DMS114 treated with DMSO at 0.1 percent for 48 hours (cell line): ENCODE measurements around the gene FRRS1L.

Source experiments
- DNase-seq: peaks from one replicate; lab custom pipeline; 2025; ENCODE audit not compliant: unreplicated experiment; lab: John Stamatoyannopoulos, UW

Gene FRRS1L, protein sequence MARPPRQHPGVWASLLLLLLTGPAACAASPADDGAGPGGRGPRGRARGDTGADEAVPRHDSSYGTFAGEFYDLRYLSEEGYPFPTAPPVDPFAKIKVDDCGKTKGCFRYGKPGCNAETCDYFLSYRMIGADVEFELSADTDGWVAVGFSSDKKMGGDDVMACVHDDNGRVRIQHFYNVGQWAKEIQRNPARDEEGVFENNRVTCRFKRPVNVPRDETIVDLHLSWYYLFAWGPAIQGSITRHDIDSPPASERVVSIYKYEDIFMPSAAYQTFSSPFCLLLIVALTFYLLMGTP

DNA sequence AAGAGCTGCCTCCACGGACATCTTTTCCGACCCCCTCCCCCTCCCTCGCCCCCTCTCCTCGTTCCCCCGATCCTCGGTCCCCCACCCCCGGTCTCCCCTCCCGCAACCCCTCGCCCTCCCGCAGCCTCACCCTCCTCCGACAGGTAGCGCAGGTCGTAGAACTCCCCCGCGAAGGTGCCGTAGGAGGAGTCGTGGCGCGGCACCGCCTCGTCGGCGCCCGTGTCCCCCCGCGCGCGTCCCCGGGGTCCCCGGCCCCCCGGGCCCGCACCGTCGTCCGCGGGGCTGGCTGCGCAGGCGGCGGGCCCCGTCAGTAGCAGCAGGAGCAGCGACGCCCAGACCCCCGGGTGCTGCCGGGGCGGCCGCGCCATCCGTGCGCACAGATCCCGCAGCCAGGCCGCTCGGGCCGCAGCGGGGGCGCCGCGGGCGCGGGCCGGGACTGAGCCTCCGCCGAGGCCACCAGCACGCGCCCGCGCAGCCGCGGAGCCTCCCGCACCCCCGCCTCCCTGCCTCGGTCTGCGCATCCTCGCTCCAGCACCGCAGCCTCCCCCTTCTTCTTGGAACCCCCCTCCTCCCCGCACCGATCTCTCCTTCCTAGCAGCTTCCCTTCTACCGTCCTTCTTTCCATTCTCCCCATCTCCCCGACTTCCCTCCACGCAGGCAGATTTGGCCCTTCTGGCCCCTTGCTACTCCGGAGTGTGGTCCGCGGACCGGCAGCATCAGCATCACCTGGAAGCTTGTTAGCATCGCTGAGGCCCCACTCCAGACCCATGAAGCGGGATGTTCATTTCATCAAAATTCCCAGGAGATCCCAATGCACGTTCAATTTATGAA lies at the start of gene FRRS1L:
Gene FRRS1L, minus strand, starts transcription at position 479 of the 831 bp plus-strand sequence. Its CDS starts 111 bp downstream, at position 368.
- DNase-seq: no peak

DNA sequence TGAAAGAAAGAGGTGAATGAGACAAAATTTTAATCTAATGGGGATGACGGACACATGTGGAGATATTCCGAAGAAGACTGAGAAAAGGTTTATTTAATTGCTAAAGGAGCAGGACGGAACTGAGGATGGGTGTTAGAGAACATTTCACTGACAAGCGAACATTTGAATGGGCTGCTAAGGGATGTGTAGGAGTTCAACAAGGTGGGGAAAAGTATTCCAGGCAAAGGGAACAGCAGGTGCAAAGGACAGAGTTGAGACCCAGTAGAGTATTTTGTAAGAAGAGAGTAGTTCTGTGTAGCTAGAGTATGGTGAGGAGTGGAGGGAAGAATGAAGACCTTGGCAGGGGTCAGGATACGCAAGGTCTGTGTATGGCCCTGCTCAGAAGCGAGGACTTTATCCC lies 47.4 kb upstream of the FRRS1L start:
- no peak for DNase-seq

DNA sequence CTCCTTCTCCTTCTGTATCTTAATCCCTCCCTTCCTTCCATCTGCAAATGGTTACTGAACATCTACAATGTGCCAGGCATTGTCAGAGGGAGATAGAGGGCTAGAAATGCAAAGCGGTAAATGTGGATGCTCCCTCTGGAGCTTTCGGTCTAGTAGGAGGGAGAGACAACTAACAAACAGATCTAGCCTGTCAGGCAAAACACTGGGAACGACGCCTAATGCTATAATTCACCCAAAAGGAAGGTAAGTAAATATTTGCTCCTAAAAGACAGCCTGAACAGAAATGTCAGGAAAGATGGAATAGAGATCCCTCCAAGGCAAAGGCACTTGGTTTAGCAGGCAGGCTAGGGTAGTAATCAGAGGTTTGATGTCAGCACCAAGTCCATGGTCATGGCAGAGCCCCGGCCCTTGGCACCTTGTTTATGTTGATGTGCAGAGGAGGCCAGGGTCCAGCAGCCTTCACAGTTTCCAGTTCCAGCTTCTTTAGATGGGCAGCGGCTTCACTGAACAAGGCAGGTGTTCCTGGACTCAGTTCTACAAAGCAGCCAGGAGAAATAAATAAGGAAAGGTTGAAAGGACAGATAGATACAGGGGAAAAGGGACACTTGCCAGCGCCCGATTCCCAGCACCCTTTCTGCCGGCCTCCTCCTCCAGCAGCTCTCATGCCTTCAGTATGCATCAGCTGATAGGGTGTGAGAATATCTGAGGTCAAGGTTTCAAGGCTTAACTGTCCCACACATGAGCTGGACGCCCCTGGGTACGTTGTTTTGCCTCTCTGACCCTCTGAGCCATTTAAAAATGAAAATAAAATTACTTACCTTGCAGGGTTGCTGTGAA lies 46.5 kb upstream of the FRRS1L start:
- DNase-seq: no peak

DNA sequence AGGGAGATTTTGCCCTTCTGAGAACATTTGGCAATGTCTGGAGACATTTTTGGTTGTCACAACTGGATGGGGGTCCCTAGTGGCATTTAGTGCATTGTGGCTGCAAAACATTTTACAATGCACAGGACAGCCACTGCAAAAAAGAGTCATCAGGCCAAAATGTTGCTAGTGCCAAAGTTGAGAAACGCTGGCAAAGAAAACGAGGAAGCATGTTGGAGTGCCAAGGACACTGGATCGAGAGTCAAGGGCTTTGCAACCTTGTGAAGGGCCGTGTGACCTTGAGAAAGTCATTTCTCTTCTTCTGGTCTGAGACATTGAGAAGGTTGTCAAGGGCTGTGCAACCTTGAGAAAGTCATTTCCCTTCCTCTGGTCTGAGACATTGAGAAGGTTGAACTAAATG lies 45.7 kb upstream of the FRRS1L start:
- DNase-seq: no peak

DNA sequence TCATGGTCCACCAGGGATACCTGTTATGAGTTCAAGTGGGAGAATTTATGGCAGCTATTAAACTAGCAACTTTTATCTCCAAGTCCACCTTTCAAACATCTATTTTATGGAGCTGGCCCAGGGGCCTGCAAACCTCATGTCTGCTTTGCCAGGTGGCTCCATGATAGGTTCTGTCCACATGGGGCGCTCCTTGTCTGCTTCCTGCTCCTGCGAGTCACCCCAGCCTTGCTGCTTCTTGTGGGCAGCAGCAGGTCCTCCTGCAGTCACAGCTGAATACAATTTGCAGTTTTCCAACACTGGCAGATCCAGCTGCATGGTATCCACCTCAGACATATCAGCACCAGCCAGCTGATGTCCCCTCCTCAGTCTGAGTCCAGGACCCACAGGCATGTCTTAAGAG lies 39.6 kb upstream of the FRRS1L start:
- DNase-seq: no peak

DNA sequence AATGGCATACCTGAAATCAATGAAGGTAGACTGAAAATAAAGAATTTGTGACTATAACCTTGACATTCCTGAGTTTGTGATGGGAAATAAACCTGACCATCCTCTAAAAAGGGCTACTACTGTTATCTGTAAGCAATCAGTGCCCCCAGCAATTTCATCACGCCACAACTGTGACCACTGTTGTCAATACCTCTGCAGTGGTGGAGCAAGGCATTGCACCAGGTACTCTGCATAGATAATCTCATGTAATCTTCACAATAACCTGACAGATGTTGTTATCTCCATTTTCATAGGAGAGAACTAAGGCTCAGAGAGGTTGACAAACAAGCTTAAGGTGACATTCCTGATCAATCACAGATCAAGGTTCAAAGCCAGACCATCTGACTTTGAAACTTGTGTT lies 38.5 kb upstream of the FRRS1L start:
- DNase-seq: no peak

DNA sequence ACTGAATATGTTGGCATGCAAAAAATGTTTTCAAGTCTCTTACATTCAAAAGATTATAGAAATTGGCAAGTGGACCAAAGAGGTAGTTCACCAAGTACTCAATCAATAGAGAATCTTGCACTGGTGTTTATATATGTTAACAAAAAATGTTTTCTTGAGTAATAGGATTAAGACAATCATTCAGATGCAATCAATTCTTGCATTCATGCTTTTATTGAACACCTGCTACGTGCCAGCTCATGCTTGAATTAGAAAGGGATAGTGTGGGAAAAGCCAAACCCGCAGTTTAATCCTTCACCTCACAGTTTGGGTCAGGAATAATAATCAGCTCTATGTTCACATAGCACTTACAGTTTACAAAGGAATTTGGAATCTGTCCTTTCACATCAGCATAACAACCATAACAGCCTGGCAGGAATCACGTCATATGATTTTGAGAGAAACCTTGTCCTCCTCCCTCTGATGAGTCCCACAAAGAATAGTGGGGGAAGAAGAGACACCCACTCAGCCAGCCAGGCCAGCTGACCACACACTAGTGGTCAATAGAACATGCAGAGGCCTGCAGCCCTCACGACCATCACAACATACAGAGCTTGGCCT lies 36.8 kb upstream of the FRRS1L start:
- DNase-seq: no peak

DNA sequence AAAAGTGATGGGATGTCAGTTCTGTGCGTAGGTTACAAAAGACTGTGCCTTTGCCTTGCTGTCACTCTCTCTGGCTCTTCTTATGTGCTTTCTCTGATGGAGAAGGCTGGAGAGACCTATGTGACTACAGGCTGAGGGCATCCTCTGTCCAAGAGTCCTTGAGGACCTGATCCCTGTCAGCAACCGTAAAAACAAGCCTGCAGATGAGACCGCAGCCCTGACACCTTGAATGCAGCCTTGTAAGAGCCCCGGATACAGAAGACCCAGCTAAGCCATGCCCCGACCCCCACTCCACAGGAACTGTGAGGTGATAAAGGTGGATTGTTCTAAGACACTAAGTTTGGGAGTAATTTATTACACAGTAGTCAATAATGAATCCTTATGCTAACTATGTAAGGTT lies 32.6 kb upstream of the FRRS1L start:
- no peak for DNase-seq

DNA sequence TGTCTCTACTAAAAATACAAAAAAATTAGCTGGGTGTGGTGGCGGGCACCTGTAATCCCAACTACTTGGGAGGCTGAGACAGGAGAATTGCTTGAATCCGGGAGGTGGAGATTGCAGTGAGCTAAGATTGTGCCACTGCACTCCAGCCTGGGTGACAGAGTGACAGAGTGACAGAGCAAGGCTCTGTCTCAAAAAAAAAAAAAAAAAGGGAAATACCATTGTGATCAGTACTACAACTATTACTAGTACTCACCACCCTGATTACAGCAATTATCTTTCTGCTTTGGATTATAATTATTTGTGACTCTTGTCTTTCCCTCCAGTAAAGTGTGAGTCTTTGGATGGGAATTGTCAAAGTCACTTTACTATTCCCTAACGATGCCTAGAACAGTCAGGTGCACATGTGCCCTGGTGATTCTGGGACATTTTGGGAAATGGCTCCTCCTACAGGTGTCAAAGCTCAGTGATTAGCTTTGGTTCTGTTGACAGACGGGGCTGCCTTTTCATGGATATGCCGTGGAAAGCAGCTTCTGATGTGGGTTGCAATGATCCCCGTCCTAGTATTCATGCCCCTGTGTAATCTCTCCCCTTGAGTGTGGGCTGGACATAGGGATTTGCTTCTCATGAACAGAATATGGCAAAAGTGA lies 31.8 kb upstream of the FRRS1L start:
- no peak for DNase-seq

DNA sequence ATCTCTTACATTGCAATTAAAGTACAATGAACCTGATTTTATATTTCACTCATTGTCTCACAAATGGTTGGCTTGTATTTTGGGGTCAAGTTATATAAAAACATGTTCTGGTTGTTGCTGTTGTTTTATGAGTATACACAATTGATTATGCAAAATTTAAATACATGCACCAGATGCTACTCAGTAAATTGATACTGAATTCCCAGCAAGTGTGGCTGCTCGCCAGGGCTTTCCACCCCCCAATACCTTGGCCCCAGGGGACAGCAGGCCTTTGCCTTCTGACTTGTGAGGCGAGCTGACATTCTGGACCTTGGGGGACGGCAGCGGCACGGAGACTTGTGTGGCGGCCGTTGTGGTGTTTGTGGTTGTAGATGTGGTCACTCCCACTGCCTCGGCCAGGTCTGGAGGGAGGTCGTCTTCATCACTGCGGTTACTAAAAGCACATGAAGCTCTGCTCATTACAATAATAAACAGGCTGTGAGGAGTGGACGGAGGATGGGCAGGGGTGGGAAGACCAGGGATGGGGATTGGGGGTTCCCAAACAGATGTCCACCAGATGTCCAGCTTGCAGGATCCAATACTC lies 27.0 kb upstream of the FRRS1L start:
- DNase-seq: no peak

DNA sequence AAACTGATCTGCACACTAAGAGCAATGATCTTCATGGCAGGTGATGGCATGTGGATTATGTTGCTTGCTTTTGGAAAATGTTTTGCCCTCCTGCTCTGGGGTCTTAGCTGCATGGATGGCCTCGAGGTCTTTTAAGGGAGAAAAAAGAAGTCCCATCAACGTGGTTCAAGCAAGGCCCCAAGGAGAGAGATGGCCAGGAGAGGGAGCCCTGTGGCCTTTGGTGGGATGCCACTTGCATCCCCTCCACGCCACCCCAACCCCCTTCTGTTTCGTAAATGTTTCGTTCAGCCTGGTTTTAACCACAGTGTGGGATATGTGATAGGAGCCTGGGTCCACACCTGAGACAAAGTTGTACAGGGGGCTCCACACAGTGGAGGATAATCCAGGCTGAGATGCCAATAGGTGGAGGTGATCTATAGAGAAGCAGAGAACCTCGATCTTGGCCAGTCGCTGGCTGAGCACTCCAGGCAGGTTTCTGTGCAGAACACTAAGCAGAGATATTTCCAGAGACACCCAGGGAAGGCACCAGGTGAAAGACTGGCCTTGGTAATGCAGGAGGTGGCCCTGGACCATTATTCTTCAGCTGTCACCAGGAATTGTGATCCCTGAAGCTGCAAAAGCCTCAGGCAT lies 25.8 kb upstream of the FRRS1L start:
- DNase-seq: no peak

DNA sequence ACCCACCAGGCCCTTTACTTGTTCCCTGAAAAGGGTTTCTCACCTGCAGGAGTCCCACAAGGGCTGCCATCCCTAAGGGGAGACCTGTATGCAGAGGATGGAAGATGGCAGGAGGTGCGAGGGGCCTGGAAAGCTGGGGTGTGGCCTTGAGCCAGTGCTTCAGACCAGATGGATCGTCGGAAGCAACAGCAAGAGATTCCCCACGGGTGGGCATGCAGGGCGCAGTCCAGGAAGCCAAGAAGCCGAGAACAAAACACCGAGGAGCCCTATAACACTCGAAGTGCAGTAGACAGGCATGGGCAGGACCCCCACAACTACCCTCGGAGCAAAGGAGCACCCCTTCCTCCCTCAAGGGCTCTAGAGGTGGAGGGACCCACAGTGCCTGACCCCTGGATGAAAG lies 24.7 kb upstream of the FRRS1L start:
- no peak for DNase-seq

DNA sequence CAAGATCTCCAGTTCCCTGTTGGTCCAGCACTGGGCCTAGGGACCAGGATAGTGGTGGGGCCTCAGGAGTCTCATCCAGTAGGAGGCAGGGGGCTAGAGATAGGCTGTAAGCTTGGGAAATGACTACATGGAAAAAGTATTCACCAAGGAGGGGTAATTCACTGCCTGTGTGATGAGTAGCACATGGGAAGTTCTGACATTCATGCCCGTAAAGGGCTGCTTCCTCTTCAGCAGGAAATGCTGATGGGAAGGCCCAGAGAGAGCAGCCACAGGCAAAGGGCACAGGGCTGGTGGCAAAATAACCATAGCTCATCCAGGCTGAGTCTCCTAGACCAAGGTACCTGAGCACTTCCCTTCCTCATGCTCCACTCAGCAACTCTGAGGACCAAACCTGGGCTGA lies 23.1 kb upstream of the FRRS1L start:
- DNase-seq: no peak

DNA sequence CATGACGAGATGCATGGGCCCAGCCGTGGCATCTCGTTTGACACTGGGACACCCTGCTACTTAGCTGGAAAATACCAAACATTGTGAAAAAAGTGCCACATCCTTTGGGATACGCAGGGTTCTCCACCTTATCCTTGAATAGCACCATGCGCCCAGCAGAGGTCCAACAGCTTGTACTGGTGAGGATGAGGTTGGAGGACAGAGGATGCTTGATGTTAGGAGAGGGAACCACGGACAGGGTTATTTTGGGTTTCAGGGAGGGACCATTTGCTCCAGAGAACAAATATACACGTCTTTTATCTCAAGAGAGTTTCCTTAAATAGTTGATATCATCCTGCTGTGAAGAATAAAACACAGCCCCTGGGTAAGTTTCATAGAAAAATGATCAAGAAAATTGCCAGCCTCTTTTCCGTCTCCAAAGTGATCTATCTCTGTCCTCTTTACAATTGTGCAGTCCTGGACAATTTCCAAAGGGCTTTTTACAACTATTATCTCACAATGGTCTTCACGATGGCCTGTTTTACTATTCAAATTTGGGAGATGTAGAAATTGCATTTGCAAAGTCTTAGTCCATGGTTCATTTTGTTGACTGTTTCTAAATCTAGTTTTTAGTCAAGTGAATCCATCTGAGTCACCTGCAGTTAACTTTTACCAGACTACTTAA lies 19.9 kb upstream of the FRRS1L start:
- no peak for DNase-seq

DNA sequence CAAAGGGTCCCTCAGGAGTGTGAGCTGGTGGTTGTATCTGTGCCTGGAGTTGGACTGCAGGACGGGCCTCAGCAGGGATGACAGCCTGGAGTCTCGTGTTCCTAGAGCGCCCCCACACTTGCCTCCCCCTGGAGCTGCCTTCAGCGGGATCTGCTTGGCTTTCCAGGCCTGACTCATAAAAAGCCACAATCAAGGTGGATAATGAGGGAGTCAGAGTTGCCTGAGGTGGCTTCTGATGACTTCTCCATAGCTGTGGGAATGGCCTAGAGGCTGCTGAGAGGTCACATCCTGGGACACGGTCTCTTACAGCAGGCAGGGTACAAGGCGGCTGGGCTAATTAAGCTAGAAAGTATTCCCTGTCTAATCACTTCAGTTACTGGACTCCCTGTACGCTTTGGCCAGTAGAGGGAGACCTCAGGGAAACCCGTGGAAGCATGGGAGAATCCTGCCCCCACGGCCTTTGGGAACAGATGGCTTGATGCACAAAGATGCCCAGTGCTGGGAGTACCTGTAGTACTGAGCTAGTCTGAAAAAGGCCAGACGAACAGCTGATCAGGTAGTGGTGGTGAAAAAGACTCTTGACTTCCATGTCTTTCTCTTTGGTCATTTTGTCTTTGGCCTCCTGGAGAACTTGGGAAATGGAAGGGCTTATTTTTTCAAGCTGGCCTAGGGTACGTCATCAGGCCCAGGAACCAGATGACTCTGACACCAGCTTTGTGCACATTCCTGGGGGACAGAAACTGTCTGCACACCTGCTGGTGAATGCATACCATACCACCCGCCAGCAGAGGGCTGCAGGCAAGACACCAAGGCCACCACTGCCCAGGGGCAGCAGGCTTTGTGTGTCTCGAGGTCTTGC lies 16.1 kb upstream of the FRRS1L start:
- no peak for DNase-seq

DNA sequence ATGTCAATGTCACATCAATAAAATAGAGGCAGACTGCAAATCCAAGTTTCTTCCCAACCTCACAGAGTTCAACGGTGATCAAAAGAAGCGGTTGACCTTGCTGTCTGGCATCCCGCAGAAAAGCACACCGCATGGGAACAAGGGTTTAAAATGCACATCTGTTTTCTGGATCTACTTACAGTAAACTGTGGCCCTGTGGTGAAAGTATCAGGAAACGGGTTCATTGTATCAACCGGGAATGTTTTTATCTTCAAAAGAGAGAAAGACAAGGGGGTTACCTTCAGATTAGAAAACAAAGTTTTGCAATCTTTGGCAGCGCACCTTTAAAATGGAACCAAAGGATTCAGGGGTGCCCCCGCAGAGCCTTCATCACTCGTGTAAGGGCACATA lies 15.5 kb upstream of the FRRS1L start:
- no peak for DNase-seq

DNA sequence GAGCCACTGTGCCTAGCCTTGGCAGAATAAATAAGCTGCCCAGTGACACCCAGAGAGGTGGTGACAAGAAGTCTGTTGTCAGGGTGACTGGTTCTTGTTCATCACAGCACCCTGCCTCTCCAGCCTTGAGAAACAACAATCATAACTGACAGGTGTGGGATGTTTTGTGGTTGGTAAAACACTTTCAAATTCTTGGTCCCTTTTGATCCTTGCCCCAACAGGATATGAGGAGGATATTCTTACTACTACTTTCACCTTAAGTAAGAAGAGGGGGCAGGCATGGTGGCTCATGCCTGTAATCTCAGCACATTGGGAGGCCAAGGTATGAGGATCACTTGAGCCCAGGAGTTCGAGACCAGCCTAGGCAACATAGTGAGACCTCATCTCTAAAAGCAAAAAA lies 14.2 kb upstream of the FRRS1L start:
- DNase-seq: no peak

DNA sequence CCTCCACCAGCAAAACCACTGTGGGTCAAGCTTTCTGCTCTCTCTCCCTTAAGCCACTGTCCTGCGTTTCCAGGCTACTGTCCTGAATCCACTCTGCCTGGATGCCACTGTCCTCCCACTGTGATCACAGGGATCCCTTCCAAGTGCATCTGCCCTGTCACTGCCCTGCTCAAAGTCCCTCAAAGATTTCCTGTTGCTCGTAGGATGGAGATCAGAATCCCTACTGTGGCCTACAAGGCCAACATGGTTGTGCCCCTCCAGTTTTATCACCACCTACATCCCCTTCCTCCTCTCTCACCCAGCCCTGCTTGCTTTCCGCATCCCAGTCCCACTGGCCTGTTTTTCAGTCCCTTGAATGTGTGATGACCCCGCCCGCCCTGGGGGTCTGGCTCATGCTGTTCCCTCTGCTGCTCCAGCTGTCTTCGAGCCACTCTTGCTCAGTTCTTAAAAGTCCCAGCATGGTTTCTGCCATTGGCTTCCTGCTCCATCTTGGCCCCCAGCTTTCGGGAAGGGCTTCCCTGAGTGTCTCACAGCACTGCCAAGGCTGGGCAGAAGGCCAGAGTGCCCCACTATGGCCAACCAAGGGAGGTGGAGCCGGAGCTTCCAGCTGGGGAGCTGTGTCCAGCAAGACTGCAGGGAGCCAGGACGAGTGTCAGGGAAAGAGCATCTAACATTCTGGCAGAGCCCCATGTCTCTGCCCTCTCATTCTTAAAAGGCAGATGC lies 12.9 kb upstream of the FRRS1L start:
- no peak for DNase-seq
